HG02623 (cell line): Measurements from ENCODE around the gene SBF1.

Experiments used
- ATAC-seq: cut with Tn5 transposase; IDR thresholded peaks from one replicate; pipeline ENCODE4 v1.9.1; 2021; ENCODE audit warnings: moderate library complexity; ENCODE audit not compliant: unreplicated experiment

Gene SBF1

GRCh38 chr22:50469377-50470305, 5.2 kb downstream of the SBF1 start:
- ATAC-seq: peak; percentile 41

GRCh38 chr22:50468626-50469025, 6.2 kb downstream of the SBF1 start:
- no peak for ATAC-seq

DNA sequence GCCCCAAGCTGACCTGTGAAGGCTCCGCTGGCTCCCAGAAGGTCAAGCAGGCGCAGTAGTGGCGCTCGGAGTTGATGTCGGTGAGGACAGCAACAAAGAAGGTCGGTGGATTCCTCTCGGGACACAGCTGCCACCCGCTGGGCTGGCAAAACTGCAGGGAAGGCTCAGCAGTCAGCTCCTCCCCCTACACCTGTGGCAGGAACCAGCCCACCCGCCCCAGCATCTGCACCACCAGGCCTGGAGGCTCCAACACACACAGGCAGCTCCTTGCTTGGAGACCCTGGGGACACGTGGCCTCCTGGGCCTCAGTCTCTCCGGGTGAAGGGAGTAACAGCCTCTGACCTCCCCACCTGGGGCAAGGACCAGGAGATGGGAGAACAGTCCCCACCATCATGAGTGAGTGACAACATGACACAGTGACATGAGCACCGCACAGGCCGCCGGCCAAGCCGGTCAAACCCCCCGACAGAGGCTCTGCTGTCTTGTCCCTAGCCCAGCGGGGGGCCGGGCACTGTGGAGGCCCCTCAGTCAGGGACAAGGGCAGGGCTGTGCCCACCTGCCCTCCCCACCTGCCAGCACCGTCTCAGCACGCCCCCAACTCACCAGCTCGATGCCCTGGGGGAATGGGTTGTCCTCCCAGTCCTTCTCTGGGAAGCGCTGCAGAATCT, 6.9 kb downstream of the SBF1 start:
- ATAC-seq: no peak

- no peak for ATAC-seq
Observed at GRCh38 chr22:50467341-50467740, 7.5 kb downstream of the SBF1 start.

- no peak for ATAC-seq
Observed at GRCh38 chr22:50465066-50465930, 9.5 kb downstream of the SBF1 start.

DNA sequence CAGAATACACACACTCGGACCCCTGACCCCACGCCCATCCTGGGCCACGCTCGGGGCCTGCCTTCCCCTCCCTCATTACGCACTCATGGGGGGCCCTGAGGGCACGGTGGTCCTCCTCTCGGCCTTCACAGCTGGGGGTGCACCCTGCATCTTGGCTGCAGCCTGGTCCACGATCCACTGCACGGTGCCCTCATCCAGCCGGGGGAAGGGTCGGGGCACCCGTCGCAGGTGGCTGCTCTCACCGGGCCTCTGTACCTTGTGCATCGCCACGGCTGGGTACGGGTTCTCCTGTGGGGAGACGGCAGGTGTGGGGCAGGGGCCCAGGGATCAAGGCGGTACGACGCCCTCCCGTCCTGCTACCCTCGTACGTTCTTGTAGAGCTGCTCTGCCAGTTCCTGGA, 10.4 kb downstream of the SBF1 start:
- no peak for ATAC-seq

GRCh38 chr22:50463188-50463900, 11.5 kb downstream of the SBF1 start:
- no peak for ATAC-seq

DNA sequence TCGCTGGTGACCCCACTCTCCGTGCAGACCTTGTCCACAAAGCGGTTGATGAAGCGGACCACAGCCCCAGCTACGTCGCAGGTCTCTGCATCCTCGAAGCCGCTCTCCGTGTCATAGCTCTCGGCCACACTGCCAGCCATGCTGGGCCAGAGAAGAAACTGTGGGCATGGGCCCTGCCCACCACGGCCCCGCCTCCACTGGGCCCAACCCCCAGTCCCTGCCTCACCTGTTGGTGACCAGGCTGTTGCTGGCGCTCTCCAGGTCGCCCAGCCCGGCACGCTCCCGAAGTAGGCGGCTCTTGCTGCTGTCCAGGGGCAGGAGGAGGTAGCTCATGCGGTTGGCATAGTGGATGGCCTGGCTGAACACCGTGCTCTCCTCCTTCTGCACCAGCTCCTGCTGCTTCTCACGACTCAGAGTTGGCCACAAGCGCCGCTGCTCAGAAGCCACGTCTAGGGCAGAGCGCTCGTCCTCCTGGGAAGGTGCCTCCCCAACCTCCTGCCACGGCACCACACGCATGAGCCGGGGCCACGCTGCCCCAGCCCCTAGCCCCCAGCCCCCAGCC, 12.8 kb downstream of the SBF1 start:
- no peak for ATAC-seq

DNA sequence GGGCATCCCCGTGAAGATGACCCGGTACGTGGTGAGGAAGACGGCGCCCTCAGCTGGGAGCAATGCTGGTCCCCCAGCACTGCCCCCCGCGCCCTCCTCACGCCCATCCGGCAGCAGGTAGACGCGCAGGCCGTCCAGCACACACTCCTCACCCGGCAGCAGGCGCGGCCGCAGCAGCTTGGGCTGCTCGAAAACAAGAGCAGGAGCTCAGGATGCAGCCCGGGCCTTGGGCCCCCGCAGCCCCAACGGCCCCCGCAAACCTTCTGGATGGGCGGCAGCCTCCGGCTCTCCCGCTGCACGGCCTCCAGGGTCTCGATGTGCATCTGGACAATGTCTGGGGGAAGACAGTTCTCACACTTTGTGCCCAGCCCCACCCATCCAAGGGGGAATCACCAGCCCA, 13.3 kb downstream of the SBF1 start:
- ATAC-seq: no peak

- no peak for ATAC-seq
Observed at GRCh38 chr22:50460938-50461337, 13.9 kb downstream of the SBF1 start.

- no peak for ATAC-seq
Observed at GRCh38 chr22:50459496-50460140, 15.2 kb downstream of the SBF1 start.

DNA sequence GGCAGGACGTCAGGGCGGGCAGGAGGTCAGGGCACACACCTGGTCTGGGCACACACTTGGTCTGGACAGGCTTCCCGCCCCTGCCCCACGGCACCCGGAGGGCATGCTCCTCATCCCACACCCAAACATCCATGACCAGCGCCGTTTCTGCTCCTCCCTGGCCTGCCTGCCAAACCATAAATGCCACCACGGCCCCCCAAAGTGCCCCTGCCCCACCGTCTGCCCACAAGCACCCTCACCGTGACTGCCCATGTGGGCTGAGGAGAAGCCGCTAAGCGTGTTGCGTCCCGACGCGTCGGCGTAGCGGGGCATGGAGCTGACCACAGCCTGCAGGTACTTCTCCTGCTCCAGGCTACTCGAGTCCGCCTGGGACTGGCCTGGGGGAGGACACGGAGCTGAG, 15.8 kb downstream of the SBF1 start:
- no peak for ATAC-seq

- no peak for ATAC-seq
Observed at GRCh38 chr22:50456466-50457234, 18.2 kb downstream of the SBF1 start.

DNA sequence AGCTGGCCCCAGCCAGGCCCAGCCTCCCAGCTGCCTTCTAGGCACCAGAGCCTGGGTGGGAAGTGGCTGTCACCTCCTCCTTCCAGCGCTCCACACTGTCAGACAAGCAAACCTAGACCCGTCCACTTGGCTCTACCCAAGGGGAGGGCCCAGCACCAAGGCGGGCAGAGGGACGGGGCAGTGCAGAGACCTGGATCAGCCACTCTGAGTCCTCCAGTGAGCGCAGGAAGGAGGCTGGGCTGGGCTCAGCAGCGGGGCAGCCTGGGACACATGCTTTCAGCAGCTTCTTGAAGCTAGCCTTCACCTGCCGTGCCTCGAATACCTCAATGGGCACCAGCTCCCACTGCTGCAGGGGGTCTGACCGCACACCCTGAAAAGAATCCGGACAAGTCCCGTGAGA, 18.8 kb downstream of the SBF1 start:
- ATAC-seq: no peak

DNA sequence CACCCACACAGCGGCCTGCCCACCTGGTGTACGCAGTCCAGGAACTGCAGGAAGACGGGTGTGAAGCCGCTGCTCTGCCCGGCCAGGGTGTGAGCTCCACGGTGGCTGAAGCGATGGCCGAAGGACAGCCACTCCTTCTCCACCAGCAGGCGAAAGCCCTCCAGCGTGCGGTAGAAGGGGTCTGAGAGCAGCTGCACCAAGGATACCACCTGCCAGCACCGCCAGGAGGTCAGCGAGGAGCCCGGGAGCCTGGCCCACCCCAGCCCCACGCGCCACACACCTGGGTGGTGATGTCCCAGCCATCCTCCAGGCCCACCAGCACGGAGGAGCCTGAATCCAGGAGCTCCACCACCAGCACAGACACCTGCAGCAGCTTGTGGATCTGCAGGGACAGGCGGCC, 19.6 kb downstream of the SBF1 start:
- no peak for ATAC-seq

DNA sequence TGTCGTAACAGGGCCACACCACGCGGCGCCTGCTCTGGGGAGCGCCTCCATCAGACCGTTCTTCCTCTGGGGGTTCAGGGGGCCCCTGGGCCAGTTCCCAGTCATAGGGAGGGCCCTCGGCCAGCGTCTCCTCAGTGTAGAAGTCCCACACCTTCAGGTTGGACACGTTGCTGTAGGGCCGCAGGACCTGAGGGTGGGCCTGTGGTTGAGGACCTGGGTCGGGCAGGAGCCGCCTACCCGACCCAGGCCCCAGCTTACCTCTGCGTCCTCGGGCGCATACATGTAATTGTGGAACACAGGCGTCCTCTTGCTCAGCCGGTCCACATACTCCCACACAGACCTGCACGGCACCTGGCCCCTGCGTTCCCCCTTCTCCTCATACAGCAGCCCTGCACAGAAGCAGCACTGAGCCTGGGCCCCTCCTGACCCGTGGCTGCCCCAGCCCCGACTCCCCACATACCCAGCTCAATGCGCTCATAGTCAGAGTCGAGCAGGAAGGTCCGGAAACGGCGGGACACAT, 20.2 kb downstream of the SBF1 start:
- ATAC-seq: no peak

DNA sequence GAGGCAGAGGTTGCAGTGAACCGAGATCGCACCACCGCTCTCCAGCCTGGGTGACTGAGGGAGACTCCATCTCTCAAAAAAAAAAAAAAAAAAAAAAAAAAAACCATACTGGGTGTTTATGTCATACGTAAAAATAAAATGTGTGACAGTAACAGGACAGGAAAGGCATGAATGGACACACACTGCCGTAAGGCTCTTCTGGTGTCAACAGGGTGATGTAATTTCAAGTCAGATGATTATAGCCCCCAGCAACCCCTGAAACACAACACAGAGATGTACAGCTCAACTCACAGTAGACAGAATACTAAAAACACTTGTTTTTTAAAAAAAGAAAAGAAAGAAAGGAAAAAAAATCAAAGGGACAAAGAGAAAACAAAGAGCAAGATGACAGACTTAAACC, 22.2 kb downstream of the SBF1 start:
- ATAC-seq: no peak

- no peak for ATAC-seq
Observed at GRCh38 chr22:50447576-50448551, 27.0 kb downstream of the SBF1 start.
